GM12878 (cell line): Measurements from ENCODE around the gene CRIM1. TPM values are rescaled to one million over a fixed set of nuclear protein-coding genes. Genes with fewer than 3 reads are reported as not detected.

ENCODE experiments used
- ATAC-seq: fragments of 200-7000 bp; cut with Tn5 transposase; 3 replicates; pipeline ENCODE4 v1.9.1; 2020; ENCODE audit warnings: mild to moderate bottlenecking, moderate library complexity
- BruUV-seq: library from RNA; stranded (reverse); fragments of 400-500 nt; replicated peaks from 2 replicates; lab custom pipeline; 2021; lab: Mats Ljungman, UMichigan
- CTCF ChIA-PET: fragments of 300-600 bp; sonication (Branson Sonifier 250); formaldehyde crosslinking; extraction: SDS; loops from one replicate; lab custom pipeline; 2021; ENCODE audit warnings: inconsistent platforms; lab: Yijun Ruan, JAX
- POLR2A ChIA-PET: fragments of 350-600 bp; formaldehyde crosslinking; extraction: SDS; loops from one replicate; lab custom pipeline; 2021; ENCODE audit warnings: inconsistent platforms; lab: Charles Lee
- RAD21 ChIA-PET: fragments of 300-600 bp; sonication (Branson Sonifier 250); formaldehyde crosslinking; loops from one replicate; lab custom pipeline; 2023; ENCODE audit warnings: antibody characterized with exemption; ENCODE audit not compliant: unreplicated experiment; lab: Charles Lee
- SMC1A ChIA-PET: fragments of 300-600 bp; sonication (Branson Sonifier 250); formaldehyde crosslinking; loops from one replicate; lab custom pipeline; 2023; ENCODE audit not compliant: unreplicated experiment, uncharacterized antibody; lab: Charles Lee
- DNase-seq: peaks from one replicate; pipeline ENCODE4 v3.0.0-alpha.2; 2011; ENCODE audit warnings: low read depth, low spot score
- FAIRE-seq: peaks from 3 replicates; lab custom pipeline; 2011; peaks lifted over from hg19 to GRCh38; lab: Jason Lieb, UNC
- H2AFZ ChIP-seq: 2 replicates; pipeline ENCODE4 v1.6.0; 2011; ENCODE audit warnings: low read depth, low read length, control low read depth; ENCODE audit not compliant: control insufficient read depth
- H3K27ac ChIP-seq: 2 replicates; pipeline ENCODE4 v1.5.1; 2011; ENCODE audit warnings: control low read depth; ENCODE audit not compliant: control insufficient read depth, insufficient read depth
- H3K27me3 ChIP-seq, 2 experiments: replicated peaks in 1 of 2; 2 replicates each; pipeline versions ENCODE4 v1.6.0 to v1.6.1; 2011; ENCODE audit warnings: low read length in 1 of 2; ENCODE audit not compliant: control insufficient read depth in 2 of 2, insufficient read depth in 2 of 2
- H3K36me3 ChIP-seq, 2 experiments: 2 replicates each; pipeline ENCODE4 v1.5.1; 2011; ENCODE audit warnings: low read length in 1 of 2; ENCODE audit not compliant: control insufficient read depth in 2 of 2, insufficient read depth in 2 of 2
- H3K4me1 ChIP-seq: 2 replicates; pipeline ENCODE4 v1.6.1; 2011; ENCODE audit warnings: mild to moderate bottlenecking, low read length, moderate library complexity, mixed read lengths; ENCODE audit not compliant: control insufficient read depth, insufficient read depth
- H3K4me2 ChIP-seq: 2 replicates; pipeline ENCODE4 v1.6.0; 2011; ENCODE audit warnings: control low read depth; ENCODE audit not compliant: control insufficient read depth, insufficient read depth
- H3K4me3 ChIP-seq: fragments of 200-600 bp; sonication (generic); 2 replicates; pipeline ENCODE4 v1.5.1; 2016
- H3K79me2 ChIP-seq: 2 replicates; pipeline ENCODE4 v1.6.0; 2011; ENCODE audit warnings: low read length; ENCODE audit not compliant: control insufficient read depth, insufficient read depth
- H3K9ac ChIP-seq: 2 replicates; pipeline ENCODE4 v1.8.0; 2011; ENCODE audit warnings: low read length, control low read depth, mixed read lengths; ENCODE audit not compliant: control insufficient read depth, insufficient read depth
- H3K9me3 ChIP-seq: replicated peaks from 3 replicates; pipeline ENCODE4 v1.5.1; 2011; ENCODE audit warnings: mild to moderate bottlenecking, low read length; ENCODE audit not compliant: control insufficient read depth, insufficient read depth
- H4K20me1 ChIP-seq: 2 replicates; pipeline ENCODE4 v1.6.0; 2011; ENCODE audit not compliant: control insufficient read depth, insufficient read depth
- CBFB ChIP-seq: IDR thresholded peaks from 2 replicates; pipeline ENCODE4 v1.6.1; 2016; ENCODE audit warnings: antibody characterized with exemption, low read depth
- ESRRA ChIP-seq: IDR thresholded peaks from 2 replicates; pipeline ENCODE4 v1.6.1; 2012; ENCODE audit warnings: mild to moderate bottlenecking, low read length, improper control_type of control experiment
- FOXM1 ChIP-seq: IDR thresholded peaks from 2 replicates; pipeline ENCODE4 v1.6.1; 2012; ENCODE audit warnings: low read depth, mild to moderate bottlenecking, inconsistent platforms, low read length, moderate library complexity
- KLF5 ChIP-seq: fragments of 450-650 bp; IDR thresholded peaks from 2 replicates; pipeline ENCODE4 v1.6.1; 2014; ENCODE audit warnings: mild to moderate bottlenecking; ENCODE audit not compliant: partially characterized antibody
- MAX ChIP-seq: IDR thresholded peaks from 2 replicates; pipeline ENCODE4 v1.6.1; 2012; ENCODE audit warnings: low read depth, low read length, improper control_type of control experiment
- MTA3 ChIP-seq: IDR thresholded peaks from 2 replicates; pipeline ENCODE4 v1.6.1; 2012; ENCODE audit warnings: low read length, inconsistent platforms, borderline replicate concordance
- MXI1 ChIP-seq: fragments of 150-350 bp; IDR thresholded peaks from 2 replicates; pipeline ENCODE4 v1.6.1; 2011; ENCODE audit warnings: low read depth, mild to moderate bottlenecking, inconsistent platforms, low read length, improper control_type of control experiment
- NFIC ChIP-seq: IDR thresholded peaks from 2 replicates; pipeline ENCODE4 v1.6.1; 2012; ENCODE audit warnings: low read depth, mild to moderate bottlenecking, inconsistent platforms, low read length, moderate library complexity
- POLR2AphosphoS5 ChIP-seq: IDR thresholded peaks from 2 replicates; pipeline ENCODE4 v1.6.1; 2011; ENCODE audit warnings: mild to moderate bottlenecking, low read length, inconsistent platforms
- RAD51 ChIP-seq: fragments of 450-650 bp; IDR thresholded peaks from 2 replicates; pipeline ENCODE4 v1.6.1; 2016; ENCODE audit warnings: moderate library complexity, mild to moderate bottlenecking, inconsistent platforms
- RB1 ChIP-seq: fragments of 450-650 bp; formaldehyde crosslinking; IDR thresholded peaks from 2 replicates; pipeline ENCODE4 v1.6.1; 2017; ENCODE audit warnings: mild to moderate bottlenecking, borderline replicate concordance
- RFX5 ChIP-seq: IDR thresholded peaks from 2 replicates; pipeline ENCODE4 v1.6.1; 2011; ENCODE audit warnings: low read depth, low read length, improper control_type of control experiment
- ZBTB33 ChIP-seq: fragments of 450-650 bp; IDR thresholded peaks from 2 replicates; pipeline ENCODE4 v1.6.1; 2017; ENCODE audit warnings: mild to moderate bottlenecking
- ZNF217 ChIP-seq: fragments of 450-650 bp; IDR thresholded peaks from 2 replicates; pipeline ENCODE4 v1.6.1; 2017; ENCODE audit warnings: antibody characterized with exemption, mild to moderate bottlenecking
- ZZZ3 ChIP-seq: IDR thresholded peaks from 2 replicates; pipeline ENCODE4 v1.6.1; 2011; ENCODE audit warnings: low read depth; ENCODE audit not compliant: control insufficient read depth, insufficient read length
- WGBS: methylation state at CpG from one replicate; pipeline ENCODE4 v1.1.6; 2016; ENCODE audit warnings: low lambda C conversion rate; ENCODE audit not compliant: insufficient replicate concordance, insufficient coverage; ENCODE audit errors: missing lambda C conversion rate; 5-methylcytosine and 5-hydroxymethylcytosine counted together
- in situ Hi-C: fragments of 300-500 bp; cut with MboI; formaldehyde crosslinking; loops from 9 replicates; pipeline ENCODE4 v1.14.3; 2018; ENCODE audit warnings: mixed read lengths
- intact Hi-C: fragments of 100-400 bp; cut with micrococcal nuclease; formaldehyde crosslinking; loops from one replicate; pipeline ENCODE4 v1.14.2; 2022; ENCODE audit not compliant: unreplicated experiment
- polyA plus RNA-seq, 11 experiments: library from polyadenylated mRNA; depleted of rRNA in 4 of 11; unstranded in 6 of 11; stranded (reverse) in 5 of 11; fragments of >200 nt; fragmentation: Nextera tagmentation in 4 of 11; fragmentation: Illumina TruSeq in 1 of 11; extraction: Ambion mirVana in 4 of 11; extraction: Trizol in 1 of 11; gene quantifications; 1 replicate in 1 of 11; 2 replicates in 10 of 11; pipeline versions ENCODE4 v1.2.1 to v1.2.3, GENCODE V29; 2011 to 2016; ENCODE audit warnings: inconsistent platforms in 2 of 11, missing spikeins in 2 of 11, low read depth in 1 of 11
- total RNA-seq, 4 experiments: library from RNA; depleted of rRNA in 3 of 4; stranded (reverse); fragments of >200 nt in 3 of 4; fragmentation: Illumina TruSeq in 1 of 4; extraction: Trizol in 1 of 4; gene quantifications; 2 replicates each; pipeline versions ENCODE4 v1.2.1 to v1.2.3, GENCODE V29; 2013 to 2021
- TF ChIP-seq, protein P1 (sequence below): IDR thresholded peaks from 2 replicates; pipeline ENCODE4 v1.6.1; 2012; ENCODE audit warnings: mild to moderate bottlenecking, low read depth, low read length

The CRIM1 gene
- total and polyA plus RNA-seq, 10 of the 15 experiments (the other 5 are each of a cell fraction or from before 2014, with no cell fraction given), result 0.42 to 7.4 (median 3.1) TPM

DNA sequence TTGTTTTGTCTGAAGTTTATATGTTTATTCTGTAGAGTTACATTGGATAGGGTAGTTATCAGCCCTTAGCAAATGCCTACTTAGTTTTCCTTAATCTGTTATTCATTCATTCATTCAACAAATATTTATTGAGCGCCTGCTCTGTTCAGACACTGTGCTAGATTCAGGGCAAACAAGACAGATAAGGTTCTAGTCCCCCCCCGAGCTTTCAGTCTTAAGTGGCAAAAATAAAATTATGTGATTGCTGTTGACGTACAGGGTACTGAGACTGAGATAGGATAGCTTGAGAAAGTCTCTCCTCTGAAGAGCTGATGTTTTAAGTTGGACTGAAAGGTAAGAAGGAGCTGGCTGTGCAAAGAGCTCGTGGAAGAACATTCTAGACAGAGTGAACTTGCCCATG is 58.7 kb downstream of the CRIM1 start:
- in situ Hi-C loops (no loop called here), intact Hi-C loops (no loop called here)
- H3K79me2 ChIP-seq, result no peaks in the 10 kb centered on the region
- H3K9me3 ChIP-seq, result no peaks in the 10 kb centered on the region
- DNase-seq (no peak), ATAC-seq (no peak), FAIRE-seq (no peak)
- no peaks in the 10 kb centered on the region for H3K4me1 ChIP-seq
- H3K4me3 ChIP-seq, result no peak overlapping the region
- H4K20me1 ChIP-seq, result no peaks in the 10 kb centered on the region
- no peaks in the 10 kb centered on the region for H3K27me3 ChIP-seq
- H3K27ac ChIP-seq, result no peak overlapping the region
- H3K9ac ChIP-seq, result no peak overlapping the region
- H3K36me3 ChIP-seq, result no peaks in the 10 kb centered on the region
- WGBS, result 0% methylated on average over 4 of the region's 4 CpGs
- H3K4me2 ChIP-seq, result no peak overlapping the region
- ChIA-PET SMC1A (interaction anchor here (0.8 to 1.5 kb wide), 7 partner anchors 8 to 116 kb away, joined by 3 to 4 read pairs (median 4); no protein-coding TSS in a partner anchor), CTCF (interaction anchor here (0.6 kb wide), 1 partner anchor 427 kb away, joined by 3 read pairs; no protein-coding TSS in a partner anchor), RAD21 (no interaction called here), POLR2A (no interaction called here)
- H2AFZ ChIP-seq, result no peak overlapping the region
- TF ChIP-seq KLF5 (no peak), CBFB (no peak), MAX (no peak), RB1 (no peak), MTA3 (no peak), MXI1 (no peak), ZBTB33 (no peak), ZZZ3 (no peak), RFX5 (no peak), FOXM1 (no peak), NFIC (no peak), ESRRA (no peak), POLR2AphosphoS5 (no peak), RAD51 (no peak), ZNF217 (no peak)
- TF ChIP-seq, protein P1, sequence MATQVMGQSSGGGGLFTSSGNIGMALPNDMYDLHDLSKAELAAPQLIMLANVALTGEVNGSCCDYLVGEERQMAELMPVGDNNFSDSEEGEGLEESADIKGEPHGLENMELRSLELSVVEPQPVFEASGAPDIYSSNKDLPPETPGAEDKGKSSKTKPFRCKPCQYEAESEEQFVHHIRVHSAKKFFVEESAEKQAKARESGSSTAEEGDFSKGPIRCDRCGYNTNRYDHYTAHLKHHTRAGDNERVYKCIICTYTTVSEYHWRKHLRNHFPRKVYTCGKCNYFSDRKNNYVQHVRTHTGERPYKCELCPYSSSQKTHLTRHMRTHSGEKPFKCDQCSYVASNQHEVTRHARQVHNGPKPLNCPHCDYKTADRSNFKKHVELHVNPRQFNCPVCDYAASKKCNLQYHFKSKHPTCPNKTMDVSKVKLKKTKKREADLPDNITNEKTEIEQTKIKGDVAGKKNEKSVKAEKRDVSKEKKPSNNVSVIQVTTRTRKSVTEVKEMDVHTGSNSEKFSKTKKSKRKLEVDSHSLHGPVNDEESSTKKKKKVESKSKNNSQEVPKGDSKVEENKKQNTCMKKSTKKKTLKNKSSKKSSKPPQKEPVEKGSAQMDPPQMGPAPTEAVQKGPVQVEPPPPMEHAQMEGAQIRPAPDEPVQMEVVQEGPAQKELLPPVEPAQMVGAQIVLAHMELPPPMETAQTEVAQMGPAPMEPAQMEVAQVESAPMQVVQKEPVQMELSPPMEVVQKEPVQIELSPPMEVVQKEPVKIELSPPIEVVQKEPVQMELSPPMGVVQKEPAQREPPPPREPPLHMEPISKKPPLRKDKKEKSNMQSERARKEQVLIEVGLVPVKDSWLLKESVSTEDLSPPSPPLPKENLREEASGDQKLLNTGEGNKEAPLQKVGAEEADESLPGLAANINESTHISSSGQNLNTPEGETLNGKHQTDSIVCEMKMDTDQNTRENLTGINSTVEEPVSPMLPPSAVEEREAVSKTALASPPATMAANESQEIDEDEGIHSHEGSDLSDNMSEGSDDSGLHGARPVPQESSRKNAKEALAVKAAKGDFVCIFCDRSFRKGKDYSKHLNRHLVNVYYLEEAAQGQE, result no peak
- no TSS peak for BruUV-seq
